ENCODE data around the gene KASH5. TPM values are rescaled to one million over a fixed set of nuclear protein-coding genes. Genes with fewer than 3 reads are reported as not detected.

Gene KASH5
- total and polyA plus RNA-seq, 2 of the 8 experiments (the other 6 are each of a cell fraction or from before 2014, with no cell fraction given) = 0.05 to 0.19 TPM

DNA sequence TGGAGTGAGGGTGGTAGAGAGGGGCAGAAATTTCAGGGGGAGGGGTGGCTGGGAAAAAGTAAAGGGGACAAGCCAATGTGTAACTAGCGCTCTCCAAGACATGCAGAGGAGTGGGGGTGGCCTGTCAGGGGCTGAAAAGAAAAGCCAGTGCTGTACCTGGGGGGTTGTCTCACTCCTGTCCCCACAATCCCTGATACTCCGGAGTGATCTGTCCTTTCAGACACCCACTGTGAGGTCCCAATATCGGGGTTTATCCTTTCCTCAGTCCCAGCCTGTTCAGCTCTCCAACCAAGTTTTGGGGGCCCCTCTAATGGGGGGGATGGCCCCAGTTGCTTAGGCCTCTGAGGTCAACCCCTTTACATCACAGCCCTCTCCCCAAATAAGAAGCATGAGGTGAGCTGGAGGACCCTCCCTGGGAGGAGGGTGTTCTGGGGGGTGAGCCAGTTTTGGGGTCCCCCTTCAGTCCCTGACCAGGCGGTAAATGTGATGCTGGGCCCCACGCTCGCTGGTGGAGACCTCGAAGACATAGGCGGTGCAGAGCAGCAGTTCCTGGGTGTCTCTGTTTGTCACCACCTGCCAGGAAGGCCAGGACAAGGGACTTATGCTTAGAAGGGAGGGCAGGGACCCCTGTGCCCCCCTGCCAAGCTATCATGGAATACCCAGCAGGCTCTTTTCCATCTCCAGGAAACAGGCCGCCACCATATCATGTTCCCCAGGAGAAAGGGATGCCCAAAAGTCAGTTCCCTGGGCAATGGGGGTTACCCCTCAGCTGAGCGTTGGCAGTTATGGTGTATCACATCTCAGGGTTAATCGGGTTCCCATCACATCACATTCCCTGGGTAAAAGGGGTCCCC lies 47.0 kb upstream of the KASH5 start:
- no peak overlapping the region for H3K27ac ChIP-seq (ENCODE audit: low read depth, low read length)

More for the DNA sequence above, 47.0 kb upstream of the KASH5 start:
- Histone ChIP-seq H3K79me1 (ENCODE audit: low read depth, low read length) (no peaks in the 10 kb centered on the region), H4K5ac (ENCODE audit: insufficient read length, low read depth, low read length) (no peak overlapping the region), H3K14ac (ENCODE audit: insufficient read length) (no peak overlapping the region), H2BK120ac (replicated peaks; ENCODE audit: low read depth, low read length) (no peak overlapping the region), H4K8ac (ENCODE audit: extremely low read depth, insufficient read depth, low read length) (no peak overlapping the region), H3K4me1 (replicated peaks in 1 of 4; ENCODE audit: control insufficient read depth in 3 of 4, insufficient read depth in 4 of 4, low read length in 3 of 4) (peaks cover 0 to 17% (median 9%) of the 10 kb centered on the region in 4 experiments; a peak in 6 of 7 replicates), H2BK15ac (ENCODE audit: low read length) (no peak overlapping the region), H3K56ac (replicated peaks; ENCODE audit: insufficient read length, low read depth, low read length) (no peak overlapping the region), H3K23me2 (ENCODE audit: low read depth, low read length) (peaks cover 13% of the 10 kb centered on the region), H3K4me3 (ENCODE audit: extremely low read depth in 1 of 4, insufficient read depth in 2 of 4, low read depth in 3 of 4, low read length in 4 of 4) (no peak overlapping the region), H3K18ac (ENCODE audit: extremely low read depth, low read length) (no peak overlapping the region), H3K36me3 (ENCODE audit: control insufficient read depth in 2 of 4, insufficient read depth in 4 of 4, low read length in 3 of 4) (peaks cover 37 to 52% (median 41%) of the 10 kb centered on the region in 4 experiments), H3K9me3 (ENCODE audit: insufficient read depth in 2 of 2, low read depth in 1 of 2, low read length in 1 of 2) (no peaks in the 10 kb centered on the region), H3K4me2 (ENCODE audit: insufficient read depth in 1 of 2, low read depth in 2 of 2, low read length in 2 of 2) (peak overlapping the region in 1 of 2 experiments; percentile 88; a peak in 1 of 4 replicates), H3K9ac (replicated peaks in 1 of 4; ENCODE audit: extremely low read depth in 1 of 4, low read depth in 3 of 4, low read length in 3 of 4) (no peak overlapping the region; a peak in 1 of 7 replicates), H2AK5ac (ENCODE audit: low read depth, low read length) (no peak overlapping the region), H4K91ac (replicated peaks; ENCODE audit: insufficient read length, low read length) (no peak overlapping the region), H2BK20ac (ENCODE audit: low read length) (no peak overlapping the region), H2BK12ac (ENCODE audit: low read depth, low read length) (no peak overlapping the region), H3K4ac (replicated peaks; ENCODE audit: insufficient read length, low read depth, low read length) (no peak overlapping the region), H4K20me1 (replicated peaks in 1 of 2; ENCODE audit: control insufficient read depth in 1 of 2, insufficient read depth in 2 of 2, low read length in 2 of 2) (peaks cover 9 to 27% of the 10 kb centered on the region in 2 experiments), H3K79me2 (ENCODE audit: control insufficient read depth in 1 of 2, insufficient read depth in 2 of 2, low read length in 2 of 2) (no peaks in the 10 kb centered on the region), H2BK5ac (ENCODE audit: low read depth, low read length) (no peak overlapping the region), H3K27me3 (replicated peaks in 1 of 4; ENCODE audit: control insufficient read depth in 3 of 4, extremely low read depth in 1 of 4, insufficient read depth in 3 of 4, low read length in 3 of 4) (peaks cover 0 to 10% (median 3%) of the 10 kb centered on the region in 4 experiments; a peak in 4 of 7 replicates), H2AFZ (ENCODE audit: low read length) (no peak overlapping the region), H3K23ac (ENCODE audit: insufficient read length) (no peak overlapping the region)
- DNase-seq (ENCODE audit: low read depth in 1 of 2, low spot score in 2 of 2) (no peak), FAIRE-seq (no peak)
- 92% methylated on average over 11 of the region's 11 CpGs; no CpG with 5 or more reads in 1 of the 2 experiments for WGBS, 2 experiments (ENCODE audit: extremely low coverage in 1 of 2, insufficient coverage in 1 of 2, insufficient read length in 1 of 2, insufficient replicate concordance in 2 of 2, low coverage in 1 of 2, low lambda C conversion rate in 2 of 2, missing lambda C conversion rate in 1 of 2)
- CTCF ChIA-PET (ENCODE audit: partially characterized antibody) = interaction anchor here (0.7 to 2.1 kb wide), 6 partner anchors 9 to 230 kb away, joined by 3 to 5 read pairs (median 3); no protein-coding TSS in a partner anchor
- POLR2A ChIA-PET (ENCODE audit: partially characterized antibody) = interaction anchor here (0.6 to 6.9 kb wide), 8 partner anchors 8 to 334 kb away, joined by 3 to 63 read pairs (median 21); partner anchors contain the start of genes DKKL1, PIH1D1, SLC6A16 and TEAD2
- TF ChIP-seq ATF2 (IDR thresholded peaks at IDR 0.05; ENCODE audit: low read length) (no peak), EZH2 (IDR thresholded peaks at IDR 0.05; ENCODE audit: low read depth, low read length, severe bottlenecking) (no peak), POLR2AphosphoS5 (IDR thresholded peaks at IDR 0.05; ENCODE audit: low read depth, low read length) (no peak)
